ENCODE measurements around the gene MNAT1.

The MNAT1 gene

DNA sequence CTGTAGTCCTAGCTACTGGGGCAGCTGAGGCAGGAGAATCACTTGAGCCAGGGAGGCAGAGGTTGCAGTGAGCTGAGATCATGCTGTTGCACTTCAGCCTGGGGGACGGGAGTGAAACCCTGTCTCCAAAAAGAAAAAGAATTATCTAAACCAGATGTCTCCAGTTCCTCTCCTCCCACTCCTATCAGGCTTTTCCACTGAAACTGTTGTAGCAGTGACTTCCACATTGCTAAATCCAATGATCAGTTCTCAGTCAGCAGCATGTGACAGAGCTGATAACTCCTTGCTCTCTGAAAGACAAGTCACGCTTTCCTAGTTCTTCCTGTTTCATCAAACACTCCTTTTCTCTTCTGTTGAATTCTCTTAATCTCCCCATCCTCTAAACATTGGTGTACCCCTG, 255.0 kb downstream of the MNAT1 start:
- Histone ChIP-seq H3K27me3 (ENCODE audit: low read depth, low read length) (no peaks in the 10 kb centered on the region), H3K4me1 (ENCODE audit: control insufficient read depth in 1 of 2, insufficient read depth in 2 of 2, low read length in 2 of 2) (peaks cover 0 to 3% of the 10 kb centered on the region in 2 donors), H3K4me3 (ENCODE audit: low read depth in 1 of 2, low read length in 2 of 2) (no peak overlapping the region), H3K9me3 (ENCODE audit: control insufficient read depth in 1 of 2, low read length in 2 of 2) (no peaks in the 10 kb centered on the region), H3K36me3 (ENCODE audit: control insufficient read depth in 1 of 2, insufficient read depth in 2 of 2, low read length in 2 of 2) (peaks cover 15 to 47% of the 10 kb centered on the region in 2 donors), H3K27ac (ENCODE audit: low read length) (no peak overlapping the region)

DNA sequence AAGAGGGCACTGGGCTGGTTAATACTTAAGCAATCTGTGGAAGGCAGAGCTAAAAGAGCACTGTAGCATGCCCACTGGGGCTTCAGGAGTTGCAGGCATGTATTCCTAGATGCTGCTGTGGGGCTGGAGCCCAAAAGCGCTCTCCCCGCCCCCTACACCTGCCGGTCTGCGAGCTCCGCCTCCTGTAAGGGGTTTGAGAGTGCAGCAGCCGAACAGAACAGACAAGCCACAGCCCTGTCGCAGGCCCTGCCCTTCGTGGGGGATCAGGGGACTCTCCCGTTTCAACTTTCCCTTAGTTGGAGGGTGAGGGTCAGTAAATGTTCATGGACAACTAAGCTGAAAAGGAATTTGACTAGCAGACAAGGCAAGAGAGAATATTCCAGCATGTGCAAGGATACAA, 264.1 kb downstream of the MNAT1 start:
- no peaks in the 10 kb centered on the region for H3K27me3 ChIP-seq (ENCODE audit: low read depth, low read length)
- no peaks in the 10 kb centered on the region for H3K36me3 ChIP-seq (ENCODE audit: control insufficient read depth in 1 of 2, insufficient read depth in 2 of 2, low read length in 2 of 2)
- no peaks in the 10 kb centered on the region for H3K9me3 ChIP-seq (ENCODE audit: control insufficient read depth in 1 of 2, low read length in 2 of 2)
- no peak overlapping the region for H3K27ac ChIP-seq (ENCODE audit: low read length)
- no peak overlapping the region for H3K4me3 ChIP-seq (ENCODE audit: low read depth in 1 of 2, low read length in 2 of 2)
- H3K4me1 ChIP-seq (ENCODE audit: control insufficient read depth in 1 of 2, insufficient read depth in 2 of 2, low read length in 2 of 2): no peaks in the 10 kb centered on the region

DNA sequence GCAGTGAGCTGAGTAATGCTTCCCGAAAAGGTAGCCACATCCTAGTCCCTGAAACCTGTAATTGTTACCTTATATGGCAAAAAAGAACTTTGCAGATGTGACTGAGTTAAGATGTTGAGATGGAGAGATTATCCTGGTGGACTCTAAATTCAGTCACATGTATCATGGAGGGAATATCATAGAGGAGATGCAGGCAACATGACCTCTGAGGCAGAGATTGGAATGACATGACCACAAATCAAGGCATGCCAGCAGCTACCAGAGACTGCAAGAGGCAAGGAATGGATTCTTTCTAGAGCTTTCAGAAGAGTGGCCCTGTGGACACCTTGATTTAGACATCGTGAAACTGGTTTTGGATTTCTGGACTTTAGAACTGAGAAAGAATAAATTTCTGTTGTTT, 265.0 kb downstream of the MNAT1 start:
- no peak overlapping the region for H3K27ac ChIP-seq (ENCODE audit: low read length)
- no peak overlapping the region for H3K4me3 ChIP-seq (ENCODE audit: low read depth in 1 of 2, low read length in 2 of 2)
- H3K36me3 ChIP-seq (ENCODE audit: control insufficient read depth in 1 of 2, insufficient read depth in 2 of 2, low read length in 2 of 2): no peaks in the 10 kb centered on the region
- H3K9me3 ChIP-seq (ENCODE audit: control insufficient read depth in 1 of 2, low read length in 2 of 2): no peaks in the 10 kb centered on the region
- no peaks in the 10 kb centered on the region for H3K27me3 ChIP-seq (ENCODE audit: low read depth, low read length)
- H3K4me1 ChIP-seq (ENCODE audit: control insufficient read depth in 1 of 2, insufficient read depth in 2 of 2, low read length in 2 of 2): no peaks in the 10 kb centered on the region

DNA sequence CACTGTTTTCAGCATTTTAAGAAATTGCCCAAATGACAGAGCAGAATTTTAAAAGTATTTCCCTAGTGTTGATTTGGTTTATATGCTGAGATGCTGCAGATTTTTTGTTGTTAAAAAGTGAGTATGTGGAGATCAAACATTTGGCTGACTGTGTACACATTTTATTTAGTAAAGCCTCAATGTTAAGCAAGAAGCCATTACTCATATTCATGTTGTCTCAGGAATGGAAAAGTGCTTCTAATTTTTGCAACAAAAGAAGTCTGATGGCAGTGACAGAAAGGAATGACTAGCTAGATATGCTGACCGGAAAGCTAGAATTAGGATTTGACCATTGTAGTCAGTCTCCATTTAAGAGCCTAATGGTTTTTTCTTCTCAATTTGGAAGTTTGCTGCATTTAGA, 269.0 kb downstream of the MNAT1 start:
- Histone ChIP-seq H3K36me3 (ENCODE audit: control insufficient read depth in 1 of 2, insufficient read depth in 2 of 2, low read length in 2 of 2) (no peaks in the 10 kb centered on the region), H3K9me3 (ENCODE audit: control insufficient read depth in 1 of 2, low read length in 2 of 2) (no peaks in the 10 kb centered on the region), H3K4me1 (ENCODE audit: control insufficient read depth in 1 of 2, insufficient read depth in 2 of 2, low read length in 2 of 2) (no peaks in the 10 kb centered on the region), H3K27me3 (ENCODE audit: low read depth, low read length) (no peaks in the 10 kb centered on the region), H3K4me3 (ENCODE audit: low read depth in 1 of 2, low read length in 2 of 2) (no peak overlapping the region), H3K27ac (ENCODE audit: low read length) (no peak overlapping the region)

DNA sequence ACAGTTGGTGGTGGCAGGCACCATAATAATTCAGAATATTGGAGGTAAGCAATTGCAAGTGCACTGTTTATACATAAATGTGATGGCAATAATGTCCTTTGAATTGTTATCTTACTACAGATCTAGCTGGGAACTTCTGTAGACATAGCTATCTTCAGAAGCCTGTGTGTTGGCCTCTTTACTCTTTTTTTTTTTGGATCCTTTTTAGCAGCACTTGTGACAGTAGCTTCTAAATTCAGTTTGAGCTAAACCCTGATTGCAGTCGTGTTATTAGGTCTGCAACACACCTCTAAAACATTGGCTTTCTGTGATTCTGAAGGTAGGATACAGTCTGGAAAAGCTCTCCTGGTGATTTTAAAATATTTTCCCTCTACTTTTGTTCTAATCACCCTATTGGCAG, 285.0 kb downstream of the MNAT1 start:
- Histone ChIP-seq H3K36me3 (ENCODE audit: control insufficient read depth in 1 of 2, insufficient read depth in 2 of 2, low read length in 2 of 2) (no peaks in the 10 kb centered on the region), H3K9me3 (ENCODE audit: control insufficient read depth in 1 of 2, low read length in 2 of 2) (peaks cover 0 to 3% of the 10 kb centered on the region in 2 donors), H3K27ac (ENCODE audit: low read length) (no peak overlapping the region), H3K4me1 (ENCODE audit: control insufficient read depth in 1 of 2, insufficient read depth in 2 of 2, low read length in 2 of 2) (no peaks in the 10 kb centered on the region), H3K27me3 (ENCODE audit: low read depth, low read length) (no peaks in the 10 kb centered on the region), H3K4me3 (ENCODE audit: low read depth in 1 of 2, low read length in 2 of 2) (no peak overlapping the region)

All from muscle layer of duodenum (tissue), 2 donors.